GM12878 (cell line): Measurements from ENCODE around the gene ZNF407. TPM values are rescaled to one million over a fixed set of nuclear protein-coding genes. Genes with fewer than 3 reads are reported as not detected.

Source experiments
- ATAC-seq: fragments of 200-7000 bp; cut with Tn5 transposase; 3 replicates; pipeline ENCODE4 v1.9.1; 2020; ENCODE audit warnings: mild to moderate bottlenecking, moderate library complexity
- BruUV-seq: library from RNA; stranded (reverse); fragments of 400-500 nt; replicated peaks from 2 replicates; lab custom pipeline; 2021; lab: Mats Ljungman, UMichigan
- CTCF ChIA-PET: fragments of 300-600 bp; sonication (Branson Sonifier 250); formaldehyde crosslinking; extraction: SDS; loops from one replicate; lab custom pipeline; 2021; ENCODE audit warnings: inconsistent platforms; lab: Yijun Ruan, JAX
- POLR2A ChIA-PET: fragments of 350-600 bp; formaldehyde crosslinking; extraction: SDS; loops from one replicate; lab custom pipeline; 2021; ENCODE audit warnings: inconsistent platforms; lab: Charles Lee
- RAD21 ChIA-PET: fragments of 300-600 bp; sonication (Branson Sonifier 250); formaldehyde crosslinking; loops from one replicate; lab custom pipeline; 2023; ENCODE audit warnings: antibody characterized with exemption; ENCODE audit not compliant: unreplicated experiment; lab: Charles Lee
- SMC1A ChIA-PET: fragments of 300-600 bp; sonication (Branson Sonifier 250); formaldehyde crosslinking; loops from one replicate; lab custom pipeline; 2023; ENCODE audit not compliant: unreplicated experiment, uncharacterized antibody; lab: Charles Lee
- DNase-seq: peaks from one replicate; pipeline ENCODE4 v3.0.0-alpha.2; 2011; ENCODE audit warnings: low read depth, low spot score
- FAIRE-seq: peaks from 3 replicates; lab custom pipeline; 2011; peaks lifted over from hg19 to GRCh38; lab: Jason Lieb, UNC
- H2AFZ ChIP-seq: 2 replicates; pipeline ENCODE4 v1.6.0; 2011; ENCODE audit warnings: low read depth, low read length, control low read depth; ENCODE audit not compliant: control insufficient read depth
- H3K27ac ChIP-seq: 2 replicates; pipeline ENCODE4 v1.5.1; 2011; ENCODE audit warnings: control low read depth; ENCODE audit not compliant: control insufficient read depth, insufficient read depth
- H3K27me3 ChIP-seq, 2 experiments: replicated peaks in 1 of 2; 2 replicates each; pipeline versions ENCODE4 v1.6.0 to v1.6.1; 2011; ENCODE audit warnings: low read length in 1 of 2; ENCODE audit not compliant: control insufficient read depth in 2 of 2, insufficient read depth in 2 of 2
- H3K36me3 ChIP-seq, 2 experiments: 2 replicates each; pipeline ENCODE4 v1.5.1; 2011; ENCODE audit warnings: low read length in 1 of 2; ENCODE audit not compliant: control insufficient read depth in 2 of 2, insufficient read depth in 2 of 2
- H3K4me1 ChIP-seq: 2 replicates; pipeline ENCODE4 v1.6.1; 2011; ENCODE audit warnings: mild to moderate bottlenecking, low read length, moderate library complexity, mixed read lengths; ENCODE audit not compliant: control insufficient read depth, insufficient read depth
- H3K4me2 ChIP-seq: 2 replicates; pipeline ENCODE4 v1.6.0; 2011; ENCODE audit warnings: control low read depth; ENCODE audit not compliant: control insufficient read depth, insufficient read depth
- H3K4me3 ChIP-seq: fragments of 200-600 bp; sonication (generic); 2 replicates; pipeline ENCODE4 v1.5.1; 2016
- H3K79me2 ChIP-seq: 2 replicates; pipeline ENCODE4 v1.6.0; 2011; ENCODE audit warnings: low read length; ENCODE audit not compliant: control insufficient read depth, insufficient read depth
- H3K9ac ChIP-seq: 2 replicates; pipeline ENCODE4 v1.8.0; 2011; ENCODE audit warnings: low read length, control low read depth, mixed read lengths; ENCODE audit not compliant: control insufficient read depth, insufficient read depth
- H3K9me3 ChIP-seq: replicated peaks from 3 replicates; pipeline ENCODE4 v1.5.1; 2011; ENCODE audit warnings: mild to moderate bottlenecking, low read length; ENCODE audit not compliant: control insufficient read depth, insufficient read depth
- H4K20me1 ChIP-seq: 2 replicates; pipeline ENCODE4 v1.6.0; 2011; ENCODE audit not compliant: control insufficient read depth, insufficient read depth
- EGR1 ChIP-seq, 2 experiments: IDR thresholded peaks; 1 replicate in 1 of 2; 2 replicates in 1 of 2; pipeline ENCODE4 v1.6.1; 2011 to 2012; ENCODE audit warnings: low read depth in 2 of 2, low read length in 2 of 2, borderline replicate concordance in 1 of 2, mild to moderate bottlenecking in 1 of 2, moderate library complexity in 1 of 2
- EZH2 ChIP-seq: IDR thresholded peaks from 2 replicates; pipeline ENCODE4 v1.6.1; 2012; ENCODE audit warnings: low read depth, mild to moderate bottlenecking, control low read depth, inconsistent platforms, low read length, borderline replicate concordance; ENCODE audit not compliant: control insufficient read depth
- FOXM1 ChIP-seq: IDR thresholded peaks from 2 replicates; pipeline ENCODE4 v1.6.1; 2012; ENCODE audit warnings: low read depth, mild to moderate bottlenecking, inconsistent platforms, low read length, moderate library complexity
- IKZF2 ChIP-seq, 2 experiments: fragments of 450-650 bp; IDR thresholded peaks; 2 replicates each; pipeline ENCODE4 v1.6.1; 2017; ENCODE audit warnings: mild to moderate bottlenecking in 2 of 2, moderate library complexity in 2 of 2
- MEF2A ChIP-seq: IDR thresholded peaks from 2 replicates; pipeline ENCODE4 v1.6.1; 2011; ENCODE audit warnings: low read depth, mild to moderate bottlenecking, low read length, moderate library complexity; ENCODE audit not compliant: insufficient read depth
- NFYB ChIP-seq: IDR thresholded peaks from 2 replicates; pipeline ENCODE4 v1.6.1; 2011; ENCODE audit warnings: low read depth, mild to moderate bottlenecking, low read length, improper control_type of control experiment, moderate library complexity; ENCODE audit not compliant: insufficient read depth
- PAX8 ChIP-seq: fragments of 450-650 bp; IDR thresholded peaks from 2 replicates; pipeline ENCODE4 v1.6.1; 2017; ENCODE audit warnings: mild to moderate bottlenecking, moderate library complexity
- POLR2AphosphoS5 ChIP-seq: IDR thresholded peaks from 2 replicates; pipeline ENCODE4 v1.6.1; 2011; ENCODE audit warnings: mild to moderate bottlenecking, low read length, inconsistent platforms
- RUNX3 ChIP-seq: IDR thresholded peaks from 2 replicates; pipeline ENCODE4 v1.6.1; 2012; ENCODE audit warnings: low read length, inconsistent platforms
- SMARCA5 ChIP-seq: fragments of 450-650 bp; IDR thresholded peaks from 2 replicates; pipeline ENCODE4 v1.6.1; 2017; ENCODE audit warnings: mild to moderate bottlenecking
- SREBF1 ChIP-seq: IDR thresholded peaks from 2 replicates; pipeline ENCODE4 v1.6.1; 2012; ENCODE audit warnings: mild to moderate bottlenecking, low read length
- SREBF2 ChIP-seq: IDR thresholded peaks from 2 replicates; pipeline ENCODE4 v1.6.1; 2012; ENCODE audit warnings: mild to moderate bottlenecking, low read length
- SUPT20H ChIP-seq: IDR thresholded peaks from 2 replicates; pipeline ENCODE4 v1.6.1; 2011; ENCODE audit warnings: low read depth, mild to moderate bottlenecking, low read length, moderate library complexity, borderline replicate concordance; ENCODE audit not compliant: control insufficient read depth
- TCF12 ChIP-seq: IDR thresholded peaks from 2 replicates; pipeline ENCODE4 v1.6.1; 2011; ENCODE audit warnings: low read depth, mild to moderate bottlenecking, low read length
- ZSCAN29 ChIP-seq: fragments of 450-650 bp; IDR thresholded peaks from 2 replicates; pipeline ENCODE4 v1.6.1; 2017; ENCODE audit warnings: mild to moderate bottlenecking, moderate library complexity
- WGBS: methylation state at CpG from one replicate; pipeline ENCODE4 v1.1.6; 2016; ENCODE audit warnings: low lambda C conversion rate; ENCODE audit not compliant: insufficient replicate concordance, insufficient coverage; ENCODE audit errors: missing lambda C conversion rate; 5-methylcytosine and 5-hydroxymethylcytosine counted together
- in situ Hi-C: fragments of 300-500 bp; cut with MboI; formaldehyde crosslinking; loops from 9 replicates; pipeline ENCODE4 v1.14.3; 2018; ENCODE audit warnings: mixed read lengths
- intact Hi-C: fragments of 100-400 bp; cut with micrococcal nuclease; formaldehyde crosslinking; loops from one replicate; pipeline ENCODE4 v1.14.2; 2022; ENCODE audit not compliant: unreplicated experiment
- polyA plus RNA-seq, 11 experiments: library from polyadenylated mRNA; depleted of rRNA in 4 of 11; unstranded in 6 of 11; stranded (reverse) in 5 of 11; fragments of >200 nt; fragmentation: Nextera tagmentation in 4 of 11; fragmentation: Illumina TruSeq in 1 of 11; extraction: Ambion mirVana in 4 of 11; extraction: Trizol in 1 of 11; gene quantifications; 1 replicate in 1 of 11; 2 replicates in 10 of 11; pipeline versions ENCODE4 v1.2.1 to v1.2.3, GENCODE V29; 2011 to 2016; ENCODE audit warnings: inconsistent platforms in 2 of 11, missing spikeins in 2 of 11, low read depth in 1 of 11
- total RNA-seq, 4 experiments: library from RNA; depleted of rRNA in 3 of 4; stranded (reverse); fragments of >200 nt in 3 of 4; fragmentation: Illumina TruSeq in 1 of 4; extraction: Trizol in 1 of 4; gene quantifications; 2 replicates each; pipeline versions ENCODE4 v1.2.1 to v1.2.3, GENCODE V29; 2013 to 2021
- TF ChIP-seq, protein P1 (sequence below): fragments of 450-650 bp; IDR thresholded peaks from 2 replicates; pipeline ENCODE4 v1.6.1; 2016; ENCODE audit warnings: mild to moderate bottlenecking, moderate library complexity, borderline replicate concordance
- TF ChIP-seq, protein P2 (sequence below): IDR thresholded peaks from 2 replicates; pipeline ENCODE4 v1.6.1; 2012; ENCODE audit warnings: mild to moderate bottlenecking, low read depth, low read length

The ZNF407 gene
- total and polyA plus RNA-seq, 10 of the 15 experiments (the other 5 are each of a cell fraction or from before 2014, with no cell fraction given): 0.69 to 11.6 (median 5.3) TPM

DNA sequence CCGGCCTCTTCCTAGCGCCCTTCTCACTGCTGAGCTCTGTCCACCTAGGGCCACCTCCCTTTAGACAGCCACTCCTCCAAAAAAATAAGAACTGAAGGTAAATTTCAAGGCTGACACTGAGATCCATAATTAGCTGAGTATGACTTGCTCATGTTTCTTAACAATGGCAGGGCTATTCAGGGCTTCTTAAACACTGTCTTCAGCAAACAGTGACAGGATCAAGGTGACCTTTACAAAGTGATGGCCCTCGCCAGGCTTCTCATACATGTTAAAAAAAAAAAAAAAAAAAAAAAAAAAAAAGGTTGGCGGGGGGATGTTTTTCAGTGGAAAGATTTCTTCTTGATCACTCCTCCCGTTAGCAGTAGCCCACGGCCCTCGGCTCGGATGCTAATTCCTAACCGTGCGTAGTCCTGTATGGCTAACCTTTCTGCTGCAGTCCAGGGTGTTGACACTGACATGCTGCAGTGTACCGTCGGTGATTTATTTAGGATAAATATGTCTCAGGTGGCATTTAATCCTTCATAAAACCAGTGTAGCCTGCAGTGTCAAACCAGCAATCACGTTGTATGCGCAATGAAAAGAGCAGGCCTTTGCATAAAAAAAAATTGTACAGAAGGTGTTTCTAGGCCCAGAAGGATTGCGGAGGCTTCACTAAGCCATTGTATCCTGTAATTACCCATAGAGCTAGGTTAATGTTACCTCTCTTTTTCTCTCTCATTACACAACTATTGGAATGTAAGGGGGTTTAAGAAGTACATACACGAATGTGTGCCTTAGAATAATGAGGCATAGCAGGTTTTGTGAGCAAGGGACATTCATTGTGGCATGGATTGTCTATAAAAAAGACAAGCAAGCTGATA, 468.6 kb downstream of the ZNF407 start:
- Histone ChIP-seq H3K4me1 (peaks cover 5% of the 10 kb centered on the region; the same call in 1 of the 2 replicates), H3K4me3 (no peak overlapping the region), H3K36me3 (peaks cover 0 to 5% of the 10 kb centered on the region in 2 experiments; a peak in 1 of 4 replicates), H3K27ac (no peak overlapping the region), H4K20me1 (no peaks in the 10 kb centered on the region), H3K9ac (no peak overlapping the region), H2AFZ (no peak overlapping the region), H3K4me2 (no peak overlapping the region), H3K79me2 (no peaks in the 10 kb centered on the region), H3K27me3 (no peaks in the 10 kb centered on the region), H3K9me3 (no peaks in the 10 kb centered on the region)
- no TSS peak for BruUV-seq
- POLR2A ChIA-PET: no interaction called here
- no peak for TF ChIP-seq FOXM1
- TF ChIP-seq NFYB: no peak
- no peak for TF ChIP-seq SREBF2
- no peak for TF ChIP-seq RUNX3
- no peak for TF ChIP-seq POLR2AphosphoS5
- no peak for TF ChIP-seq EGR1 (IDR thresholded peaks at IDR 0.05; ENCODE audit: borderline replicate concordance in 1 of 2, low read depth in 2 of 2, low read length in 2 of 2)
- TF ChIP-seq EZH2: no peak
- TF ChIP-seq, protein P1, sequence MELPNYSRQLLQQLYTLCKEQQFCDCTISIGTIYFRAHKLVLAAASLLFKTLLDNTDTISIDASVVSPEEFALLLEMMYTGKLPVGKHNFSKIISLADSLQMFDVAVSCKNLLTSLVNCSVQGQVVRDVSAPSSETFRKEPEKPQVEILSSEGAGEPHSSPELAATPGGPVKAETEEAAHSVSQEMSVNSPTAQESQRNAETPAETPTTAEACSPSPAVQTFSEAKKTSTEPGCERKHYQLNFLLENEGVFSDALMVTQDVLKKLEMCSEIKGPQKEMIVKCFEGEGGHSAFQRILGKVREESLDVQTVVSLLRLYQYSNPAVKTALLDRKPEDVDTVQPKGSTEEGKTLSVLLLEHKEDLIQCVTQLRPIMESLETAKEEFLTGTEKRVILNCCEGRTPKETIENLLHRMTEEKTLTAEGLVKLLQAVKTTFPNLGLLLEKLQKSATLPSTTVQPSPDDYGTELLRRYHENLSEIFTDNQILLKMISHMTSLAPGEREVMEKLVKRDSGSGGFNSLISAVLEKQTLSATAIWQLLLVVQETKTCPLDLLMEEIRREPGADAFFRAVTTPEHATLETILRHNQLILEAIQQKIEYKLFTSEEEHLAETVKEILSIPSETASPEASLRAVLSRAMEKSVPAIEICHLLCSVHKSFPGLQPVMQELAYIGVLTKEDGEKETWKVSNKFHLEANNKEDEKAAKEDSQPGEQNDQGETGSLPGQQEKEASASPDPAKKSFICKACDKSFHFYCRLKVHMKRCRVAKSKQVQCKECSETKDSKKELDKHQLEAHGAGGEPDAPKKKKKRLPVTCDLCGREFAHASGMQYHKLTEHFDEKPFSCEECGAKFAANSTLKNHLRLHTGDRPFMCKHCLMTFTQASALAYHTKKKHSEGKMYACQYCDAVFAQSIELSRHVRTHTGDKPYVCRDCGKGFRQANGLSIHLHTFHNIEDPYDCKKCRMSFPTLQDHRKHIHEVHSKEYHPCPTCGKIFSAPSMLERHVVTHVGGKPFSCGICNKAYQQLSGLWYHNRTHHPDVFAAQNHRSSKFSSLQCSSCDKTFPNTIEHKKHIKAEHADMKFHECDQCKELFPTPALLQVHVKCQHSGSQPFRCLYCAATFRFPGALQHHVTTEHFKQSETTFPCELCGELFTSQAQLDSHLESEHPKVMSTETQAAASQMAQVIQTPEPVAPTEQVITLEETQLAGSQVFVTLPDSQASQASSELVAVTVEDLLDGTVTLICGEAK: no peak
- no peak for TF ChIP-seq SREBF1
- no peak for TF ChIP-seq SUPT20H
- TF ChIP-seq PAX8: no peak
- TF ChIP-seq SMARCA5: no peak
- TF ChIP-seq MEF2A: no peak
- TF ChIP-seq, protein P2, sequence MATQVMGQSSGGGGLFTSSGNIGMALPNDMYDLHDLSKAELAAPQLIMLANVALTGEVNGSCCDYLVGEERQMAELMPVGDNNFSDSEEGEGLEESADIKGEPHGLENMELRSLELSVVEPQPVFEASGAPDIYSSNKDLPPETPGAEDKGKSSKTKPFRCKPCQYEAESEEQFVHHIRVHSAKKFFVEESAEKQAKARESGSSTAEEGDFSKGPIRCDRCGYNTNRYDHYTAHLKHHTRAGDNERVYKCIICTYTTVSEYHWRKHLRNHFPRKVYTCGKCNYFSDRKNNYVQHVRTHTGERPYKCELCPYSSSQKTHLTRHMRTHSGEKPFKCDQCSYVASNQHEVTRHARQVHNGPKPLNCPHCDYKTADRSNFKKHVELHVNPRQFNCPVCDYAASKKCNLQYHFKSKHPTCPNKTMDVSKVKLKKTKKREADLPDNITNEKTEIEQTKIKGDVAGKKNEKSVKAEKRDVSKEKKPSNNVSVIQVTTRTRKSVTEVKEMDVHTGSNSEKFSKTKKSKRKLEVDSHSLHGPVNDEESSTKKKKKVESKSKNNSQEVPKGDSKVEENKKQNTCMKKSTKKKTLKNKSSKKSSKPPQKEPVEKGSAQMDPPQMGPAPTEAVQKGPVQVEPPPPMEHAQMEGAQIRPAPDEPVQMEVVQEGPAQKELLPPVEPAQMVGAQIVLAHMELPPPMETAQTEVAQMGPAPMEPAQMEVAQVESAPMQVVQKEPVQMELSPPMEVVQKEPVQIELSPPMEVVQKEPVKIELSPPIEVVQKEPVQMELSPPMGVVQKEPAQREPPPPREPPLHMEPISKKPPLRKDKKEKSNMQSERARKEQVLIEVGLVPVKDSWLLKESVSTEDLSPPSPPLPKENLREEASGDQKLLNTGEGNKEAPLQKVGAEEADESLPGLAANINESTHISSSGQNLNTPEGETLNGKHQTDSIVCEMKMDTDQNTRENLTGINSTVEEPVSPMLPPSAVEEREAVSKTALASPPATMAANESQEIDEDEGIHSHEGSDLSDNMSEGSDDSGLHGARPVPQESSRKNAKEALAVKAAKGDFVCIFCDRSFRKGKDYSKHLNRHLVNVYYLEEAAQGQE: no peak
- TF ChIP-seq TCF12: no peak
- TF ChIP-seq ZSCAN29: no peak
- TF ChIP-seq IKZF2 (IDR thresholded peaks at IDR 0.05): no peak
- DNase-seq (no peak), FAIRE-seq (no peak), ATAC-seq (no peak)
- SMC1A ChIA-PET: interaction anchor here (0.8 to 1.0 kb wide), 3 partner anchors 9 to 146 kb away, joined by 3 read pairs; no protein-coding TSS in a partner anchor
- WGBS: 98% methylated on average over 15 of the region's 16 CpGs
- CTCF ChIA-PET: interaction anchor here (0.7 kb wide), 1 partner anchor 9 kb away, joined by 4 read pairs; no protein-coding TSS in a partner anchor
- RAD21 ChIA-PET: no interaction called here
- intact Hi-C loops: no loop called here
- in situ Hi-C loops: no loop called here
